ENCODE measurements around the gene INCA1. TPM values are rescaled to one million over a fixed set of nuclear protein-coding genes. Genes with fewer than 3 reads are reported as not detected.
A peak's percentile ranks its signal among the peaks of the same experiment; 100 is the strongest.

The INCA1 gene
- total and polyA plus RNA-seq, 2 of the 13 experiments (the other 11 are each of a cell fraction or from before 2014, with no cell fraction given), result 0.93 to 2.6 TPM

GRCh38 chr17:4947411-4948165 lies 49.7 kb downstream of the INCA1 start (continued):
- TF ChIP-seq ZSCAN5A (CRISPR knock-in tag; IDR thresholded peaks at IDR 0.05; ENCODE audit: borderline replicate concordance) (no peak), RERE (CRISPR knock-in tag; IDR thresholded peaks at IDR 0.05; ENCODE audit: low read depth) (no peak), ZNF296 (CRISPR knock-in tag; conservative IDR thresholded peaks at IDR 0.05) (no peak), ZBTB40 (IDR thresholded peaks at IDR 0.05) (no peak), ZBTB40 (CRISPR knock-in tag; IDR thresholded peaks at IDR 0.05) (0 out of 2 replicates have a peak, but pooled peaks have one; percentile 5), ZNF713 (CRISPR knock-in tag; IDR thresholded peaks at IDR 0.05) (no peak), ZNF562 (CRISPR knock-in tag; IDR thresholded peaks at IDR 0.05; ENCODE audit: borderline replicate concordance) (no peak), E2F2 (CRISPR knock-in tag; IDR thresholded peaks at IDR 0.05; ENCODE audit: borderline replicate concordance) (0 out of 2 replicates have a peak, but pooled peaks have one; percentile 70), ZBTB7A (CRISPR knock-in tag; IDR thresholded peaks at IDR 0.05) (peak; percentile 35; the same call in 1 of the 2 replicates), NRL (CRISPR knock-in tag; IDR thresholded peaks at IDR 0.05; ENCODE audit: borderline replicate concordance) (peak; percentile 62; the same call in 1 of the 2 replicates)

Data from HepG2 (cell line).